HG02642 (cell line): ENCODE results near the gene PLAAT4.

Experiments used
- ATAC-seq: cut with Tn5 transposase; IDR thresholded peaks from one replicate; pipeline ENCODE4 v1.9.1; 2021; ENCODE audit warnings: mild to moderate bottlenecking; ENCODE audit not compliant: unreplicated experiment, poor library complexity

PLAAT4 gene, protein sequence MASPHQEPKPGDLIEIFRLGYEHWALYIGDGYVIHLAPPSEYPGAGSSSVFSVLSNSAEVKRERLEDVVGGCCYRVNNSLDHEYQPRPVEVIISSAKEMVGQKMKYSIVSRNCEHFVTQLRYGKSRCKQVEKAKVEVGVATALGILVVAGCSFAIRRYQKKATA

DNA sequence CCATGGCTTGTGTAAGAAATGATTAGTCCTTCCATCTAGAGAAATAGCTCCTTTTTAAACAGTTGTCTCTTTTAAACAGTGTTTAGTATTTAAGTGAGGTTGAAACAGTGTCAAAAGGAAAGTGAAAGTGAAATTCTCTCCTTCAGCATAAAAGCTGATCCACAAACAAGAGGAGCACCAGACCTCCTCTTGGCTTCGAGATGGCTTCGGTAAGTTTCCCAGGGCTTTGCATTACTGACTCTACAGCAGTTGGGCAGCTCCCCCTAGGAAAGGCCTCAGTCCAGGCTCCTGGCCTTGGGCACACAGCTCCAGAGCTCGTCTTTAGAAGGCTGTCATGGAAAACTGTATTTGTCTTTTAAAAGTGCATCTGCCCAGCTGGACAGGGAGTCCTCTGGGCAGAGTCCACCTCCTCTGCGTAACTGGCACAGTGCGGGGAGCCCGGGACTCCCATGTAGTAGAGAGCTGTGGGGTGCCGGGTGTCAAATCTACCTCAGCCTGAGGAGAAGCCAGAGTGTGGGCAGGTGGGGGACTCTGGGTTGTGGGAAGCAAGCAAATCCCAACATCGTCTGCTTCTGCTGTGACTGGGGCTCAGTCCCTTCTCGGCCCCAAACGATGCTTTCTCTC is at the start of gene PLAAT4:
PLAAT4 (plus strand) TSS at position 140 of the 624 bp plus-strand sequence; CDS start at position 201, 61 bp downstream.
- no peak for ATAC-seq

DNA sequence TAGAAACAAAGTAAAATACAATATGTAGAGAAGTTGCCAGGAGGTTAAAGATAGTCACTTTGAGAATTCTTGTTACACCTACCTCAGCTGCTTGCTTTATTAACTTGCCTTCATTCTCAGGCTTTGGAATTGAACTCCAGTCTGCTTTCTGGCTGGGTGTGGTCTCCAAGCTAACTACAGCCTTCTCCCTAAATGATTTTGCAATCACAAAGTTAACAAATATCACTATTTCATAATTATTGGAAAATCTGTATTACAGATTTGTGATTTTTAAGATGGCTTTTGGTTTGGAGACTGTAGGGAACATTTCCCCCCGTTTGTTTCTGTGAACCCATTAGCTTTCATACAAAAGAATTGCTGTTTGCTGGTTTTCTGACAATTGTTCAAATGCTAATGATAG is 47.8 kb upstream of the PLAAT4 start:
- ATAC-seq = no peak

DNA sequence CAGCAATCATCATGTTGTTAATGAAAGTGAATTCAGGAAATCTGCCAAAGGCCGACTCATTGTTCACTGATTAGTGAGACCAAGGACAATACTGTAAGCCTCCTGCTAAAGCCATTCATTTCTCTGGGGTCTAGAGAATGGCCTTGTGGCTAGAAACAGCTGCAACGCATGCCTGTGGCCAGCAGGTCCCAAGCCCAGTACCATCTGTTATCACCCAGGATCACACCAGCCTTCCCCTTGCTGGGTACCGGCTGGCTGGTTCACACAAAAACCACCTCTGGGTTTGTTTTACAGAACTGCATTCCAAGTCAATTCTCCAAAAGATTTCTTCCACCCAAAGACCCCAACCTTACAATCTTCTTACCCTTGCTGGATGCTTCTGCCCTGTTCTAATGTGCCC is 46.7 kb upstream of the PLAAT4 start:
- no peak for ATAC-seq

DNA sequence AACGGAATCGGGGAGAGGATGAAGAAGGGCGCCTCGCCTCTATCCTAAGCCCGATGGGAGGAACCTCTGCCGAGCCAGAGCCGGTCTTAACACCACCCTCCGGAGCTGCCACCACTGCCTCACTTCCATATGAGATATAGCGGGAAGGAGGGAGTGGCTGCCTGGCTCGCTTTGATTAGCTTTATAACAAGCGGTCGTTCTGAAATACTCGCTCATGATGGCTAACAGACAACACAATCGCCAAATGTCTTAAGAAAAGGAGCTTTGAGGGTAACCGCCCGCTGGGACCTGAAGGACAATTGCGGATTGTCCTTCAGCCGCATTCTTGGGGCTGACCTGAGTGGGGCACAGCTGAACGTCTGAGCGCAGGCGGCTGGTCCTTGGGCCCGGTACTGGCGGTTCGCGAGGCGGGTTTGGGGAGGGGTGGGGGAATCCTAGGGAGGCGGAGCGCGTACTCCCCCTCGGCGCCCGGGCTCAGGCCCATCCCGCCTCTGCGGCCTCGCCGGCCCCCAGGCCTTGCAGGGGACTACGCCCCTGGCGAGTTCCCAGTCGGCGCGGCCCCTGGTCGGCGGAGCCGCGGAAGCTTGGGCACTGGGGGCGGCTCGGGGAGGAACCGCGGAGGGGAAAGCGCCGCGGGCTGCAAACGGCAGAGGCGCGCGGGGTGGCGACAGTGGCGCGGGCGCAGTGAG is 45.9 kb upstream of the PLAAT4 start, which contains the start of gene PLAAT5:
PLAAT5 (minus strand) TSS at position 617 of the 689 bp plus-strand sequence; CDS start at position 484, 133 bp downstream.
- no peak for ATAC-seq

DNA sequence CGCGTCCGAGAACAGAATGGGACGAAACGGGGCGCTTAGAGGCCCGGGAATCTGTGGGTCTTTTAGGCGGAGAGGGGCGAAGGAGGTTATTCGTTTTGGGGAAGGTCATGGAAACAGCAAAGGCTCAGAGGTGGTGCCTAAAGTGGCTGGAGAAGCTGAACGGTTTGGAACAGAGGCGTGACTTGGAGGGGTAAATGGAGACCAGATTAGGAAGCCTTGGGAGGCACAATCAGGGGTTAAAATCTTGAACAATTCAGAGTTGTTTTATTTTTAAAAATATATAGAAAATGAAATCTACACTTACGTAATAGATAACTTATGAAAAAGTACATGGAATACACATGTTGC is 45.4 kb upstream of the PLAAT4 start:
- no peak for ATAC-seq

DNA sequence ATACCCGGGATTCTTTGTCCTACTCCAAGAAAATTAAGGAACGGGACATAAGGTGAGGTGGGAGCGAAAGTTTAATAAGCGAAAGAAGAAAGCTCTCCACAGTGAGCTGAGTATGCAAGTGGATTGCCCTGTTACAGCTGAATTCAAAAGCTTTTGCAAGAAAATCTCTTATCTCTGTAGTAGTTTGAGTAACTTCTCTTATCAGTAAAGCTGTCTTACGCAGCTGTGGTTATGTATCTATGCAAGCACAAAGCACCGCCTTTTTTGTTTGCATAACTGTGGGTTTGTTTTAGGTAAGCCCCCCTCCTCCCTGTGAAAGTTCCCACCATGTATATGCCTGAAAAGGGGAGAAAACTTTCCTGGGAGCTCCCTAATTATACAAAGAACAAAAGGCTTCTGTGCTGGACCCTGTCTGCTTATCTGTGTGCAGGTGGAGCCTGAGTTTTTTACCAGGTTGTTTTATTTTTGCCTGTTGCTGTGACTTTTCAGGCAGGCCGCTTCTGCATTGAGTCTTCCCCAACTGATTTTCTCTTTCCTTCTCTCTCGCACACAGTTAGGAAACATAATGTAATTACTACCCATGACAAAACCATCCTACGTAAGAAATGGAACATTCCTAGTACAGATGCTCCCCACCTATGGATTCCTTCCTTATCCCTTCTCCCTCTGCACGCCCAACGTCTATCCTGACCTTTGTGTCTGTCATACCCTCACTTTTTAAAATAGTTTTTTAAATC is 44.8 kb upstream of the PLAAT4 start:
- no peak for ATAC-seq

DNA sequence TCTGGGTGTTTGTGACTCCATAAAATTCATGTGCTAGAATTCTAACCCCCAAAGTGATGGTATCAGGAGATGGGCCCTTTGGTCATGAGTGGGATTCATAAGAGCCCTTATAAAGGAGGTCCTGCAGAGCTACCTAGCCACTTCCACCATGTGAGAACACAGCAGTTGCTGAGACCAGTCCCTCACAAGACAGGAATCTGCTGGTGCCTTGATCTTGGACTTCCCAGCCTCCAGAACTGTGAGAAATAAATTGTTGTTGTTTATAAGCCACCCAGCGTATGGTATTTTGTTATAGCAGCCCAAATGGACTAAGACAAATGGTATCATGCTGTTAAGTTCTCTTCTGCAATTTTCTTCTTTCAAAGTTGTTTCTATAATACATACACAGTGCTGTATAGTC is 44.2 kb upstream of the PLAAT4 start:
- no peak for ATAC-seq

DNA sequence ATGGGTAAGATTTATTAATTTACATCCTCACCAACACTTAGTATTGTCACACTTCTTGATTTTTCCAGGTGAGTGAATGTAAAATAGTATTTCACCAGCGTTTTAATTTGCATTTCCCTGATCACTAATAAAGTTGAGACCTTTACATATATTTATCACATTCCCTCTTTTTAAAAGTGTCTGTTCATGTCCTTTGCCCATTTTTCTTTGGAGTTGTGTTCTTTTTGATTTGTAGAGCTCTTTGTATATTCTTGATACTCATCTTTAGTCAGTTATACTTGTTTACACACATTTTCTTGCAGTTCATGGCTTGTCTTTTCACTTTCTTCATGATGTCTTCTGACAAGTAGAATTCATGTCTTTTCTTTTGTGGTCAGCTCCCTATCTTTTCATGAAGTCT is 43.5 kb upstream of the PLAAT4 start:
- no peak for ATAC-seq

DNA sequence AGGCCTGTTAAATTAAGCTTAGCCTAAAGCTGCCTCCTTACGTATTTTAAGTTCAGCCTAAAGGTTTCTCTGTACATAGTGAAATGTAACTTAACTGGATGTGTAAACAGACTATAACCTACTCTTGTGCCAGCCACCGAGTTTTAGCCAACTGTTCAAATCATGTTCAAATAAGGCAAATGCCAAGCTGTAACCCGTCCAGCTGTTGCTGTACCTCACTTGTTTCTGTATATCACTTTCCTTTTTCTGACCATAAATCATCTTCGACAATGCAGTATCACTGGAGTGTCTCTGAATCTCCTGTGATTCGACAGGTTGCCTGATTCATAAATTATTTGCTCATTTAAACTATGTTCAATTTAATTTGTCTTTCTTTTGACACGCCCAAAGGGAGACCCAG is 41.6 kb upstream of the PLAAT4 start:
- ATAC-seq = no peak

DNA sequence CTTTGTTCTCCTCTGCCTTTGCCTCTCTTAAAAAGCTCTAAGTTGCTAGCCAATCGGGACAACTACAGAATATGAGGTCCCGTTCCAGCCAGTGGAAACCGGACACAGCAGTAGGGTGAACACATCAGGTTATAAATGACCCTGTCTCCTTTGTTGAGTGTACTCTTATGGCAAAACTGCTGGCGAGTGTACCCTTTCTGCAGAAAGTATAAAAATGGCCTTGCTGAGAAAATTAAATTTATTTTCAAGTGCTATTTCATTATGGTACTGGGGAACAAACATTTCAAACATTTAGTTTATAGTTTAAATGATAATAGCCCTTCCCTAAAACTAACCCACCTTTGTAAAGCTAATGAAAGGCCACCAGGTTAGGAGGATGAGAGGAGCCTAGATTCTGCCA is 36.7 kb upstream of the PLAAT4 start:
- no peak for ATAC-seq

DNA sequence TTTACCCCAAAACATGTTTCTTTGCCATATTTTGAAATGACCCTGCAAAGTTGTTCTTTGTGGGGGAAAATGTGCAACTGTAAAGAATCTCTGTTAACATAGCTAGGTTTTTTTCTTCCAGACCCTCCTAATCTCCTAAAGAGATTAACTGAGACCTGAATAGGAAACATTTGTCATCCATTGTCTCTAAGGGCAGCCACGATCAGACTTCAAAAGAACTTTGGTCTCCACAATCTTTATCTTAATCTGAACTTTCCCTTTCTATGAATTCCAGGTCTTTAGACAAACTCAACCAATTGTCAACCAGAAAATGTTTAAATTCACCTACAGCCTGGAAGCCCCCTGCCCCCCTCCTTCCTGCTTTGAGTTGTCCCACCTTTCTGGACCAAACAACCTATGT is 35.4 kb upstream of the PLAAT4 start:
- ATAC-seq = no peak

DNA sequence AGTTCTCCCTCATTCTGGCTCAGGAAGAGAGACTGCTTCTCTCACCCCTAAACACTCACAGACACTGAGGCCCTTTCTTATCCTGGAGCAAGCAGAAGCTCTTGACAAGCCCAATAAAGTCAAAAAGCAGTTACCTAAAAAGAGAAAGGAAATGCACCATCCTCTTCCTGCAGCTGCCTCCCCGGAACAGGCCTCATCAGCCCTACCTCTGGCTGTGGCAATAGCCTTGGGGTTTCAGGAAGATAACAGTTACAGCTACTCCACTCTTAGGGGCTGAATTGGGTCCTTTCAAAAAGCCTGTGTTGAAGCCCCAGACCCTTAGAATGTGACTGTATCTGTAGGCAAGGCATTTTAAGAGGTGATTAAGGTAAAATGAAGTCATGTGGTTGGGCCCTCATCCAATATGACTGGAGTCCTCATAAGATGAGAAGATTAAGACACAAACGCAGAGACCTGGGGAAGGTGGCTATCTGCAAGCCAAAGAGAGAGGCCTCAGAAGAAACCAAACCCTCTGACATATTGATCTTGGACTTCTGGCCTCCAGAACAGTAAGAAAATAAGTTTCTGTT is 34.3 kb upstream of the PLAAT4 start:
- ATAC-seq = no peak

DNA sequence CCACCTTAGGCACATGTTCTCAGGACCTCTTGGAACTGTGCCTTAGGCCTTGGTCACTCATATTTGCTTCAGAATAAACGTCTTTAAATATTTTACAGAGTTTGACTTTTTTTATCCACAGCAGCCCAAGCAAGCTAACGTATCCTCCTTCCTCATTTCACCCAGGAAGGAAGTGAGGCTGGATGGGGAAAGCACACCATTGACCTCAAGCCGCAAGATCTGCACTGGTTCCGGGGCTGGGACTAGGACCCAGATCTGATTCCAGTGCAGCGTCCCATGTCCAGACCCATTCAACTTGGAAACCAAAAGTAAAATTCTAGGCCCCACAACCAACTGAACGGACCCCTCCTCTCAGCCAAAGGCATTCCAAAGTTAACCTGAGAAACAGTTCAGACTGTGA is 33.1 kb upstream of the PLAAT4 start:
- ATAC-seq = no peak

DNA sequence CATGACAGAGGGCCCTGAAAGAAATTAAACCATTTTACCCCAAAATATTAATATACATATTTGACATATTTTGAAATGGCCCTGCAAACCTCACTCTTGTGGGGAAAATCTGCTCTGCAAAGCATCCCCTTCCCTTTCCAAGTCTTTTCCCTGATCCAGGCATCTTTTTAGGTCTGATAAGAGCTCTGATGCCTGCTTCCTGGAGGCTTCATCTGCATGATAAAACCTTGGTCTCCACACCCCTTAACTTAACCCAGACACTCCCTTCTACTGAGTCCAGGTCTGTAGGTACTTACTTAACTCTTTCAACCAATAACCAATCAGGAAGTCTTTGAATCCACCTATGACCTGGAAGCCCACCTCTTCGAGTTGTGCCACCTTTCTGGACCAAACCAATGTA is 32.6 kb upstream of the PLAAT4 start:
- ATAC-seq = no peak

DNA sequence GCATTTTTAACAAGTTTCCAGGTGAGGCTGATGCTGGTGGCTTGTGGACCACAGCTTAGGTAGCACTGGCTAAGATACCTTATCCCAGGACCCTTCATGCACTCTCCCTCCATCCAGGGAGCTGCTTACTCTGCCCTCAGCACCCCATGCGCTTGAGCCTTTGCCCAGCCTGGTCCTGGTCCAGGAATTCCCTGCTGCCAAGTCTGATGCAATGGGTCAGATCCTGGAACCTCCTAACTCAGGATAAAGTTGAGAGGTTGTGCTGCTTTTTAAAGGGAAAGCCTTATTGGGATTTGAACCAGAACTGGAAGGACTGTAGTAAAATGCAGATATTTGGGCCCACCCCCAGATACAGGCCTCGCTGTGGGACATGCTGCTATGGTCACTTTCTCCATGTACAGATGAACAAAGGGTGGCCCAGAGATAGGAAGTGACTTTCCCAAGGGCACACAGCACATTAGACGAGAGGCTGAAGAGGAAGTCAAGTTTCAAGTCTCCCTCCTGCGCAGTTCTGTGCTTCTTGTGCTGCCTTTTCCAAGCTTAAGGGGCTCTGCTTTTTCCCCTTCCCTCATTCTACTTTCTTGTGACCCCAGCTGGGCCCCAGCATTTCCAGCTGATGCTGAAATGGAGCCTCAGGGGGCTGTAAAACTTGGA is 31.5 kb upstream of the PLAAT4 start:
- ATAC-seq = no peak

DNA sequence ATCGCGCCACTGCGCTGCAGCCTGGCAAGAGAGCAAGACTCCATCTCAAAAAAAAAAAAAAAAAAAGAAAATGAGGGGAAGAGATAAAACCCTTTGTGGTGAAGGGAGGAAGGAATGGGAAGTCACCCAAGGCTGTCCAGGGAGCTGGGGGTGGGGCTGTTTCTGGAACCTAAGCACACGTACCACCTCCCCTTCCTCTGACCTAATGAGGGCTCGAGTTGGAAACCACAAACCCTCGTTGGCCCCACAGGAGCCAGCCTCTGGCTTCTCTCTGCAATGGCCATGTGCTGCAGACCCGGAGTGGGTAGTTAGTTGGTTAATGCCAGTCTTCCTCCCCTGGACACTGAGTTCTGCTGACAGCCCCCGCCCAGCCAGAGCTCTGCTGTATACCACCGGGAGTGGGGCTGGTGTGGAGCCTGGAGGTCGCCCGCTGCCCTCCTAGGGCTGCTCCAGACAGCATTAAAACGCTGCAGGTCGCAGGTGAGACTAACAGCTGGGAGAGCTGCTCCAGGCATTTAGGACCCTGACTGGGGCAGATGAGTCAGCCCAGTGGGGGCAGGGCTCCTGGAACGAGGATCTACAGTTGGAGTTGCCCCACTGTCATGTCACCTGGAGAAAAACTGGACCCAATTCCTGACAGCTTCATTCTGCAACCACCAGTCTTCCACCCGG is 30.6 kb upstream of the PLAAT4 start, which contains the start of gene LGALS12:
LGALS12 (plus strand) TSS at position 228 of the 672 bp plus-strand sequence; CDS start at position 603, 375 bp downstream.
- no peak for ATAC-seq

DNA sequence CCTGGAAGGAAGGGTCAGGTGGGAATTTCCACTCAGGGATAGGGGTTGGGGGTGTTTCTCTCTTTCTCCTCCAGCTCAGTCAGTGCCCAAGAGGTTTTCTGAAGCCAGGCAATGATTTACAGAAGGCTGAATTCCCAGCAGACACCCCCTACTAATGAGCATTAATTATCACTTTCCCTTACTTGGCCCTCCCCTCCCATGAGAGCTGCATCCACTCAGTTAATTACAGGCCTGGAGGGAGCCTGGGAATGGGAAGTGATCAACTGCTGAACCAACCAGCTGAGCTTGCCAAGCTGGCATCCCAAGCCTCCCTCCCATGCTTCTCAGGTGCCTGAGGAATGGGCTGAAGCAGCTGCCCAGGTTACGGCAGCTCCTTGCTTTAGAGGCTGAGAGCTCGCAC is 29.7 kb upstream of the PLAAT4 start:
- ATAC-seq = no peak

DNA sequence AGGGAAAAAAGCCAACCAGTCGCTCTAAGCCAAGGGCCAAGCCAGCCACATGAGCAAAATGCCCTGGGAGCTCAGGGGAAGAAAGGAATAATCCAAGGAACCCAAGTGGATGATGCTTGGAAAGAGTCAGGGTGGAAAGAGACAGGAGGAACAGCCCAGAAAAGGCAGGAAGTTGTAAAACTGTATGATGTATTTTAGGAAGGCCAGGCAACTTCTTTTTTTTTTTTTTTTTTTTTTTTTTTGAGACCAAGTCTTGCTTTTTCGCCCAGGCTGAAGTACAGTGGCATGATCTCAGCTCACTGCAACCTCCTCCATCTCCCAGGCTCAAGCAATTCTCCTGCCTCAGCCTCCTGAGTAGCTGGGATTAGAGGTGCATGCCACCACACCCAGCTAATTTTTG is 29.1 kb upstream of the PLAAT4 start:
- no peak for ATAC-seq

DNA sequence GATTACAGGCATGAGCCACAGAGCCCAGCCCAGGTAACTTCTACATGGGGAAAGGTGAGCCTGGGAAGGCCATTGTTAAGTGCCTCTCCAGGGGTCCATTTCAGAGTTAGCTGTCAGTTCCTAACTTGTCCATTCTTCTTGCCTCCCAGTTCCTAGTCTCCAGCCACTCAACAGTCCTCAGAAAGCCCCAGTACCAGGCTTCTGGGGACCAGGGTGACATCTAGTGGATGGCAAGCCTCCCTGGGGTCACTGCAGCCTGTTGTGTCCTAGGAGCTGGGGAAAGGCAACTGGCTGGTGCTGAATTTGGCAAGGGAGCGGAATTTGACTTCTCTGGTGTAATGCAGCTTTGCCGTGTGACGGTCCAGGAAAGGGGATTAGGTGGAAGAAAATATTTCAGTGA is 28.6 kb upstream of the PLAAT4 start:
- ATAC-seq = no peak

DNA sequence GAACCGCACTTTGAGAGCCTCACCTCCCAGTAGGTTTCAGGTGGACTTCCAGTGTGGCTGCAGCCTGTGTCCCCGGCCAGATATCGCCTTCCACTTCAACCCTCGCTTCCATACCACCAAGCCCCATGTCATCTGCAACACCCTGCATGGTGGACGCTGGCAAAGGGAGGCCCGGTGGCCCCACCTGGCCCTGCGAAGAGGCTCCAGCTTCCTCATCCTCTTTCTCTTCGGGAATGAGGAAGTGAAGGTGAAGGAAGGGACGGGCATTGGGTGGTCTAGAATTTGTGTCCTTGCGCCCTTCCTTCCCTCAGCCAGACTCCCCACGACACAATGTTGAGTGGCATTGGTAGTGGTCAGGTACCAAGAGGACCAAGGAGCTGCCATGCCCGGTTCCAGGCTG is 27.9 kb upstream of the PLAAT4 start:
- ATAC-seq = no peak
